GM19372 (cell line): Measurements from ENCODE around the gene TMEM183A.

ENCODE experiments used
- ATAC-seq: cut with Tn5 transposase; IDR thresholded peaks from one replicate; pipeline ENCODE4 v1.9.1; 2021; ENCODE audit warnings: mild to moderate bottlenecking, low read depth, moderate library complexity; ENCODE audit not compliant: unreplicated experiment

TMEM183A gene

GRCh38 chr1:203028067-203028783 is 21.1 kb downstream of the TMEM183A start:
- no peak for ATAC-seq

GRCh38 chr1:203028784-203029553 is 21.8 kb downstream of the TMEM183A start:
- ATAC-seq: no peak

- no peak for ATAC-seq
These were observed 24.3 kb downstream of the TMEM183A start for GRCh38 chr1:203031467-203031866.

GRCh38 chr1:203033287-203033686 is 26.1 kb downstream of the TMEM183A start:
- ATAC-seq: no peak

GRCh38 chr1:203033917-203034316 is 26.7 kb downstream of the TMEM183A start:
- ATAC-seq: no peak

- no peak for ATAC-seq
These were observed 27.4 kb downstream of the TMEM183A start for GRCh38 chr1:203034422-203035110.

- ATAC-seq: no peak
These were observed 28.2 kb downstream of the TMEM183A start for GRCh38 chr1:203035111-203036000.

- ATAC-seq: no peak
These were observed 29.0 kb downstream of the TMEM183A start for GRCh38 chr1:203036135-203036534.

GRCh38 chr1:203036537-203036936 is 29.4 kb downstream of the TMEM183A start:
- no peak for ATAC-seq

GRCh38 chr1:203037509-203038190 is 30.5 kb downstream of the TMEM183A start:
- ATAC-seq: no peak

GRCh38 chr1:203038217-203038741 is 31.1 kb downstream of the TMEM183A start:
- no peak for ATAC-seq

- no peak for ATAC-seq
These were observed 31.9 kb downstream of the TMEM183A start for GRCh38 chr1:203038891-203039608.

- ATAC-seq: no peak
These were observed 32.7 kb downstream of the TMEM183A start for GRCh38 chr1:203039609-203040512.

- no peak for ATAC-seq
These were observed 33.5 kb downstream of the TMEM183A start for GRCh38 chr1:203040513-203041275.

GRCh38 chr1:203041351-203041932 is 34.3 kb downstream of the TMEM183A start:
- ATAC-seq: no peak

- ATAC-seq: no peak
These were observed 36.8 kb downstream of the TMEM183A start for GRCh38 chr1:203043830-203044545.
